Endothelial cell of umbilical vein (primary cell): ENCODE results near the gene CDC42SE2. TPM values are rescaled to one million over a fixed set of nuclear protein-coding genes. Genes with fewer than 3 reads are reported as not detected.

Experiments used
- BruUV-seq: library from RNA; stranded (reverse); fragments of 400-500 nt; replicated peaks from 2 replicates; lab custom pipeline; 2021; lab: Mats Ljungman, UMichigan
- CTCF ChIA-PET: fragments of 300-600, 350-600 bp; sonication (Branson Sonifier 250); formaldehyde crosslinking; loops from one replicate; lab custom pipeline; 2021; ENCODE audit warnings: antibody characterized with exemption, inconsistent platforms; lab: Charles Lee
- POLR2A ChIA-PET: fragments of 300-600, 350-600 bp; sonication (Branson Sonifier 250); formaldehyde crosslinking; loops from one replicate; lab custom pipeline; 2021; ENCODE audit warnings: antibody characterized with exemption, inconsistent platforms; lab: Charles Lee
- DNase-seq: peaks from one replicate; pipeline ENCODE4 v3.0.0-alpha.2; 2011; ENCODE audit warnings: low read depth, low spot score
- FAIRE-seq: peaks from 2 replicates; lab custom pipeline; 2011; peaks lifted over from hg19 to GRCh38; lab: Jason Lieb, UNC
- H2AFZ ChIP-seq: 2 replicates; pipeline ENCODE4 v1.6.0; 2012; ENCODE audit warnings: low read depth, low read length, control low read depth, inconsistent platforms
- H3K27ac ChIP-seq: 2 replicates; pipeline ENCODE4 v1.5.1; 2011; ENCODE audit warnings: low read depth, mild to moderate bottlenecking, control low read depth, low read length, moderate library complexity; ENCODE audit not compliant: insufficient read depth
- H3K27me3 ChIP-seq, 2 experiments: 2 replicates each; pipeline versions ENCODE4 v1.6.0 to v1.6.1; 2011; ENCODE audit warnings: low read length in 2 of 2, mixed read lengths in 1 of 2; ENCODE audit not compliant: control insufficient read depth in 2 of 2, insufficient read depth in 2 of 2
- H3K36me3 ChIP-seq, 2 experiments: 2 replicates in 1 of 2; 3 replicates in 1 of 2; pipeline ENCODE4 v1.5.1; 2011; ENCODE audit warnings: low read length in 2 of 2, mild to moderate bottlenecking in 1 of 2, moderate library complexity in 1 of 2; ENCODE audit not compliant: control insufficient read depth in 2 of 2, insufficient read depth in 2 of 2; ENCODE audit errors: extremely low read depth in 1 of 2
- H3K4me1 ChIP-seq: 3 replicates; pipeline ENCODE4 v1.5.1; 2011; ENCODE audit warnings: mild to moderate bottlenecking, low read length; ENCODE audit not compliant: control insufficient read depth, insufficient read depth; ENCODE audit errors: extremely low read depth
- H3K4me2 ChIP-seq: 2 replicates; pipeline ENCODE4 v1.6.1; 2011; ENCODE audit warnings: low read length, control low read depth, mixed read lengths; ENCODE audit not compliant: insufficient read depth
- H3K4me3 ChIP-seq, 3 experiments: fragments of 200-600 bp in 1 of 3; sonication (generic), shearing (Covaris generic) in 1 of 3; replicated peaks in 1 of 3; 2 replicates each; pipeline ENCODE4 v1.5.1; 2011 to 2016; ENCODE audit warnings: control low read depth in 3 of 3, low read length in 3 of 3, mild to moderate bottlenecking in 2 of 3, inconsistent platforms in 1 of 3, low read depth in 1 of 3, moderate library complexity in 1 of 3; ENCODE audit not compliant: insufficient read depth in 1 of 3
- H3K79me2 ChIP-seq: 2 replicates; pipeline ENCODE4 v1.6.0; 2012; ENCODE audit warnings: low read length, inconsistent platforms; ENCODE audit not compliant: control insufficient read depth, insufficient read depth
- H3K9ac ChIP-seq: replicated peaks from 2 replicates; pipeline ENCODE3; 2011; ENCODE audit warnings: low read length, control low read depth; ENCODE audit not compliant: insufficient read depth; ENCODE audit errors: extremely low read depth
- H3K9me1 ChIP-seq: replicated peaks from 3 replicates; pipeline ENCODE4 v1.6.0; 2011; ENCODE audit warnings: mild to moderate bottlenecking, low read length; ENCODE audit not compliant: control insufficient read depth, insufficient read depth; ENCODE audit errors: extremely low read depth
- H3K9me3 ChIP-seq: replicated peaks from 2 replicates; pipeline ENCODE4 v1.5.1; 2012; ENCODE audit warnings: low read length, inconsistent platforms; ENCODE audit not compliant: control insufficient read depth, insufficient read depth
- H4K20me1 ChIP-seq: replicated peaks from 2 replicates; pipeline ENCODE3; 2011; ENCODE audit warnings: mild to moderate bottlenecking, low read length; ENCODE audit not compliant: control insufficient read depth, insufficient read depth; ENCODE audit errors: extremely low read depth
- CTCF ChIP-seq, 2 donors: IDR thresholded peaks; 1 replicate in 1 of 2; 2 replicates in 1 of 2; pipeline ENCODE4 v1.5.1; 2011; ENCODE audit warnings: low read length in 2 of 2, mild to moderate bottlenecking in 2 of 2, moderate library complexity in 2 of 2, control low read depth in 1 of 2, inconsistent platforms in 1 of 2, low read depth in 1 of 2; ENCODE audit not compliant: insufficient read depth in 1 of 2; ENCODE audit errors: extremely low read depth in 1 of 2
- EZH2 ChIP-seq: IDR thresholded peaks from 2 replicates; pipeline ENCODE4 v1.6.1; 2012; ENCODE audit warnings: borderline replicate concordance, low read depth, mild to moderate bottlenecking, moderate library complexity, low read length, inconsistent platforms; ENCODE audit not compliant: severe bottlenecking
- FOS ChIP-seq: IDR thresholded peaks from 2 replicates; pipeline ENCODE4 v1.6.1; 2011; ENCODE audit warnings: mild to moderate bottlenecking, low read length, moderate library complexity, borderline replicate concordance; ENCODE audit not compliant: insufficient read depth
- GATA2 ChIP-seq: IDR thresholded peaks from 2 replicates; pipeline ENCODE4 v1.7.0; 2011; ENCODE audit warnings: low read depth, mild to moderate bottlenecking, moderate library complexity, mixed read lengths, low read length; ENCODE audit not compliant: insufficient read length, insufficient read depth
- JUN ChIP-seq: IDR thresholded peaks from 2 replicates; pipeline ENCODE4 v1.6.1; 2011; ENCODE audit warnings: borderline replicate concordance, low read depth; ENCODE audit not compliant: insufficient read length, insufficient read depth
- MAX ChIP-seq: IDR thresholded peaks from 2 replicates; pipeline ENCODE4 v1.6.1; 2011; ENCODE audit not compliant: insufficient read depth, insufficient read length
- MYC ChIP-seq: IDR thresholded peaks from one replicate; pipeline ENCODE4 v1.6.1; 2011; ENCODE audit warnings: mild to moderate bottlenecking, low read depth, low read length
- POLR2A ChIP-seq: IDR thresholded peaks from 2 replicates; pipeline ENCODE4 v1.6.1; 2012; ENCODE audit warnings: low read depth, mild to moderate bottlenecking, control low read depth, low read length
- POLR2AphosphoS5 ChIP-seq: IDR thresholded peaks from 2 replicates; pipeline ENCODE4 v1.6.1; 2012; ENCODE audit warnings: low read depth, mild to moderate bottlenecking, control low read depth, low read length, moderate library complexity; ENCODE audit not compliant: insufficient read depth
- dilution Hi-C: fragments of 300-500 bp; cut with MboI; formaldehyde crosslinking; loops from one replicate; pipeline ENCODE4 v1.15.0; 2019; ENCODE audit warnings: low sequenced_read_pairs; ENCODE audit not compliant: extremely low pct_ligation_motif_present
- intact Hi-C: fragments of 100-400 bp; cut with micrococcal nuclease; formaldehyde crosslinking; loops from one replicate; pipeline ENCODE4 v1.10.0; 2022
- polyA plus RNA-seq, 4 experiments: library from polyadenylated mRNA; depleted of rRNA in 3 of 4; stranded (reverse) in 3 of 4; unstranded in 1 of 4; fragments of >200 nt; gene quantifications; 2 replicates each; pipeline versions ENCODE4 v1.2.1 to v1.2.3, GENCODE V29; 2011 to 2012; ENCODE audit warnings: missing spikeins in 1 of 4
- total RNA-seq: library from RNA; stranded (reverse); gene quantifications from 2 replicates; pipeline ENCODE4 v1.2.3, GENCODE V29; 2021

Gene CDC42SE2
- total and polyA plus RNA-seq, 2 donors (not counting 3 experiments of a cell fraction or from before 2014, with no cell fraction given): 14.7 to 21.9 TPM

GRCh38 chr5:131406076-131406475 is 142.2 kb downstream of the CDC42SE2 start:
- Histone ChIP-seq H3K79me2 (no peaks in the 10 kb centered on the region), H4K20me1 (no peaks in the 10 kb centered on the region), H2AFZ (no peak overlapping the region), H3K36me3 (peaks cover 0 to 3% of the 10 kb centered on the region in 2 experiments), H3K27ac (no peak overlapping the region), H3K4me2 (no peak overlapping the region), H3K27me3 (no peaks in the 10 kb centered on the region), H3K9me1 (no peaks in the 10 kb centered on the region), H3K9me3 (no peaks in the 10 kb centered on the region), H3K9ac (no peak overlapping the region), H3K4me1 (no peaks in the 10 kb centered on the region), H3K4me3 (no peak overlapping the region)
- dilution Hi-C loops (no loop called here), intact Hi-C loops (no loop called here)
- CTCF ChIA-PET: interaction anchor here (0.8 to 1.6 kb wide), 3 partner anchors 24 to 1635 kb away, joined by 3 to 4 read pairs (median 3); no protein-coding TSS in a partner anchor
- no TSS peak for BruUV-seq
- FAIRE-seq (no peak), DNase-seq (no peak)
- POLR2A ChIA-PET: no interaction called here
- TF ChIP-seq EZH2 (no peak), JUN (no peak), POLR2AphosphoS5 (no peak), MAX (no peak), POLR2A (no peak), MYC (no peak), CTCF (IDR thresholded peaks at IDR 0.05; ENCODE audit: extremely low read depth in 1 of 2, insufficient read depth in 1 of 2, low read depth in 1 of 2, low read length in 2 of 2) (no peak), GATA2 (no peak), FOS (no peak)
